H9 (cell line): ENCODE measurements around the gene SLC38A9. TPM values are rescaled to one million over a fixed set of nuclear protein-coding genes. Genes with fewer than 3 reads are reported as not detected.

Experiments used
- DNase-seq: peaks from one replicate; pipeline ENCODE4 v3.0.0-alpha.2; 2017
- H2AFZ ChIP-seq: one replicate; pipeline ENCODE4 v1.6.1; 2013; ENCODE audit warnings: mild to moderate bottlenecking, low read length, control low read depth, moderate library complexity
- H2AK5ac ChIP-seq: 2 replicates; pipeline ENCODE4 v1.6.1; 2013; ENCODE audit warnings: low read length, control low read depth, mixed read lengths; ENCODE audit not compliant: insufficient read length
- H2BK120ac ChIP-seq: one replicate; pipeline ENCODE4 v1.6.1; 2013; ENCODE audit warnings: low read depth, mild to moderate bottlenecking, low read length, control low read depth, inconsistent platforms; ENCODE audit not compliant: poor library complexity, severe bottlenecking
- H2BK12ac ChIP-seq: 2 replicates; pipeline ENCODE4 v1.6.1; 2013; ENCODE audit warnings: low read length, control low read depth, mixed read lengths, low read depth; ENCODE audit not compliant: insufficient read length
- H2BK15ac ChIP-seq: 2 replicates; pipeline ENCODE4 v1.6.1; 2013; ENCODE audit warnings: low read depth, low read length, control low read depth
- H2BK20ac ChIP-seq: one replicate; pipeline ENCODE4 v1.6.1; 2013; ENCODE audit warnings: low read depth, mild to moderate bottlenecking, low read length, control low read depth, inconsistent platforms; ENCODE audit not compliant: poor library complexity, severe bottlenecking
- H2BK5ac ChIP-seq: 2 replicates; pipeline ENCODE4 v1.6.1; 2013; ENCODE audit warnings: low read length, control low read depth, mixed read lengths; ENCODE audit not compliant: insufficient read length
- H3K14ac ChIP-seq: 2 replicates; pipeline ENCODE4 v1.6.1; 2013; ENCODE audit warnings: low read length, control low read depth; ENCODE audit not compliant: insufficient read depth
- H3K18ac ChIP-seq: 2 replicates; pipeline ENCODE4 v1.6.1; 2013; ENCODE audit warnings: low read depth, mild to moderate bottlenecking, mixed read lengths, low read length, control low read depth; ENCODE audit not compliant: insufficient read length
- H3K23ac ChIP-seq: 2 replicates; pipeline ENCODE4 v1.6.1; 2013; ENCODE audit warnings: low read length, control low read depth, mixed read lengths, low read depth; ENCODE audit not compliant: insufficient read length
- H3K23me2 ChIP-seq: 2 replicates; pipeline ENCODE4 v1.6.1; 2013; ENCODE audit warnings: low read depth, mild to moderate bottlenecking, mixed read lengths, low read length, control low read depth; ENCODE audit not compliant: insufficient read length, poor library complexity, severe bottlenecking
- H3K27ac ChIP-seq: 2 replicates; pipeline ENCODE4 v1.5.1; 2013; ENCODE audit warnings: low read length, control low read depth, mixed read lengths, low read depth; ENCODE audit not compliant: insufficient read length
- H3K27me3 ChIP-seq: 2 replicates; pipeline ENCODE4 v1.6.1; 2013; ENCODE audit warnings: low read length, control low read depth, inconsistent platforms; ENCODE audit not compliant: insufficient read depth
- H3K4ac ChIP-seq: 2 replicates; pipeline ENCODE4 v1.6.1; 2013; ENCODE audit warnings: low read depth, mild to moderate bottlenecking, control low read depth, inconsistent platforms, low read length, moderate library complexity
- H3K4me1 ChIP-seq: 2 replicates; pipeline ENCODE4 v1.6.1; 2013; ENCODE audit warnings: low read length, control low read depth, inconsistent platforms; ENCODE audit not compliant: insufficient read depth
- H3K4me2 ChIP-seq: 2 replicates; pipeline ENCODE4 v1.6.1; 2013; ENCODE audit warnings: low read length, control low read depth, mixed read lengths; ENCODE audit not compliant: insufficient read length, insufficient read depth
- H3K56ac ChIP-seq: 2 replicates; pipeline ENCODE4 v1.6.1; 2013; ENCODE audit warnings: low read depth, mild to moderate bottlenecking, mixed read lengths, low read length, control low read depth; ENCODE audit not compliant: insufficient read length
- H3K79me1 ChIP-seq: 2 replicates; pipeline ENCODE4 v1.6.1; 2013; ENCODE audit warnings: low read depth, mild to moderate bottlenecking, moderate library complexity, low read length, control low read depth, inconsistent platforms; ENCODE audit not compliant: insufficient read depth, poor library complexity, severe bottlenecking
- H3K79me2 ChIP-seq: 2 replicates; pipeline ENCODE4 v1.6.1; 2013; ENCODE audit warnings: low read length, control low read depth, inconsistent platforms; ENCODE audit not compliant: insufficient read depth
- H3K9ac ChIP-seq: 2 replicates; pipeline ENCODE4 v1.6.1; 2013; ENCODE audit warnings: low read length, control low read depth, mixed read lengths; ENCODE audit not compliant: insufficient read length; ENCODE audit errors: extremely low read depth
- H3K9me3 ChIP-seq: one replicate; pipeline ENCODE4 v1.6.1; 2013; ENCODE audit warnings: low read depth, low read length, inconsistent platforms; ENCODE audit not compliant: control insufficient read depth
- H3T11ph ChIP-seq: one replicate; pipeline ENCODE4 v1.6.1; 2013; ENCODE audit warnings: mild to moderate bottlenecking, low read length, control low read depth, inconsistent platforms
- H4K20me1 ChIP-seq: one replicate; pipeline ENCODE4 v1.6.1; 2013; ENCODE audit not compliant: control insufficient read depth, insufficient read length, insufficient read depth
- H4K5ac ChIP-seq: 2 replicates; pipeline ENCODE4 v1.6.1; 2013; ENCODE audit warnings: low read depth, mild to moderate bottlenecking, mixed read lengths, low read length, control low read depth; ENCODE audit not compliant: insufficient read length
- H4K8ac ChIP-seq: replicated peaks from 2 replicates; pipeline ENCODE4 v1.6.1; 2013; ENCODE audit warnings: low read length, control low read depth, mixed read lengths, low read depth; ENCODE audit not compliant: insufficient read length
- H4K91ac ChIP-seq: 2 replicates; pipeline ENCODE4 v1.6.1; 2013; ENCODE audit warnings: low read depth, mild to moderate bottlenecking, moderate library complexity, mixed read lengths, low read length, control low read depth; ENCODE audit not compliant: insufficient read length
- H3K27ac Mint-ChIP-seq, 3 experiments: 2 replicates in 2 of 3; 3 replicates in 1 of 3; pipeline ENCODE4 v1.8.0; 2020 to 2021; ENCODE audit warnings: mixed read lengths in 3 of 3, mild to moderate bottlenecking in 1 of 3, moderate library complexity in 1 of 3
- H3K27me3 Mint-ChIP-seq: 2 replicates; pipeline ENCODE4 v1.8.0; 2021; ENCODE audit warnings: low read depth, mild to moderate bottlenecking, moderate library complexity, mixed read lengths
- H3K36me3 Mint-ChIP-seq, 3 experiments: 2 replicates in 2 of 3; 3 replicates in 1 of 3; pipeline ENCODE4 v1.8.0; 2020 to 2021; ENCODE audit warnings: low read depth in 3 of 3, mixed read lengths in 3 of 3; ENCODE audit not compliant: insufficient read depth in 1 of 3
- H3K4me1 Mint-ChIP-seq, 2 experiments: 2 replicates each; pipeline ENCODE4 v1.8.0; 2020; ENCODE audit warnings: mixed read lengths in 2 of 2
- H3K4me3 Mint-ChIP-seq, 2 experiments: 2 replicates in 1 of 2; 3 replicates in 1 of 2; pipeline ENCODE4 v1.8.0; 2020 to 2021; ENCODE audit warnings: mild to moderate bottlenecking in 2 of 2, mixed read lengths in 2 of 2, moderate library complexity in 1 of 2
- H3K9me3 Mint-ChIP-seq, 2 experiments: 2 replicates in 1 of 2; 3 replicates in 1 of 2; pipeline ENCODE4 v1.8.0; 2020; ENCODE audit warnings: mild to moderate bottlenecking in 2 of 2, mixed read lengths in 2 of 2, moderate library complexity in 1 of 2
- CTCF ChIP-seq: fragments of 200-600 bp; sonication (generic); conservative IDR thresholded peaks from 3 replicates; pipeline ENCODE4 v1.8.0; 2021; ENCODE audit warnings: antibody characterized with exemption, mild to moderate bottlenecking
- WGBS: extraction: QIAGEN DNeasy Blood & Tissue Kit; methylation state at CpG from one replicate; pipeline ENCODE4 v1.1.7; 2013; ENCODE audit warnings: missing lambda C conversion rate, low lambda C conversion rate, mixed read lengths; ENCODE audit not compliant: insufficient read length; ENCODE audit errors: extremely low coverage; 5-methylcytosine and 5-hydroxymethylcytosine counted together
- total RNA-seq: library from RNA; stranded (reverse); gene quantifications from 2 replicates; pipeline ENCODE4 v1.2.1, GENCODE V29; 2021

Gene SLC38A9
- total RNA-seq, 1 experiment from 2014 or later: 48.5 TPM

DNA sequence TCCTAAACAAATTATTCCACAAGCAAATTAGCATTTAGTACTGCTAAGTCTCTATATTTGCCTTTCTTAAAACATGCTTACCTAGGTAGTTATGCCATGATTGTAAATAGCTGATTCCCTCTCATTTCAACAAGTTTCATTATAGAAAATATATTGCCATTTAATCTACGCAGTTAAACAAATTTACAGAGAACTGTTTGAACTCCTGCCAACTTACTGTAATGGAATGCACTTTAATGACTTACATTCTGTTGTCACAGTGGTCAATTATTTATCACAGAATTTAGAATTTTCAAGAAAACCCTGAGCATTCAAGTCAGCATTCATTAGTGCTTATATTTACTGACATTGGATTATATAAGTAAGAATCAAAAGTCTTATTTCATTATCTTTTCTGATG, 19.6 kb downstream of the SLC38A9 start:
- no peak for TF ChIP-seq CTCF
- no peak overlapping the region for H3K27ac Mint-ChIP-seq

More for the DNA sequence above, 19.6 kb downstream of the SLC38A9 start:
- H2BK20ac ChIP-seq: no peak overlapping the region
- no peaks in the 10 kb centered on the region for H3K9me3 ChIP-seq
- no peak overlapping the region for H3K9ac ChIP-seq
- H3K4me1 ChIP-seq: peaks cover 5% of the 10 kb centered on the region; the same call in 1 of the 2 replicates
- H3K27me3 Mint-ChIP-seq: no peaks in the 10 kb centered on the region
- WGBS: no CpG with 5 or more reads among the region's 1 CpG
- H3K27ac ChIP-seq: no peak overlapping the region
- H3K27me3 ChIP-seq: no peaks in the 10 kb centered on the region
- no peak overlapping the region for H2BK12ac ChIP-seq
- H3K79me2 ChIP-seq: no peaks in the 10 kb centered on the region
- no peaks in the 10 kb centered on the region for H4K20me1 ChIP-seq
- no peak overlapping the region for H2BK120ac ChIP-seq
- H3K14ac ChIP-seq: no peak overlapping the region
- H3K4me3 Mint-ChIP-seq: no peak overlapping the region
- H3K56ac ChIP-seq: no peak overlapping the region
- peaks cover 12 to 15% of the 10 kb centered on the region in 2 experiments for H3K9me3 Mint-ChIP-seq
- H3K4me1 Mint-ChIP-seq: peaks cover 22 to 25% of the 10 kb centered on the region in 2 experiments
- no peak overlapping the region for H4K91ac ChIP-seq
- H3K23me2 ChIP-seq: no peaks in the 10 kb centered on the region
- H2BK5ac ChIP-seq: no peak overlapping the region
- H3T11ph ChIP-seq: no peak overlapping the region
- DNase-seq: no peak
- H3K23ac ChIP-seq: no peak overlapping the region
- H2AFZ ChIP-seq: no peak overlapping the region
- H3K18ac ChIP-seq: no peak overlapping the region
- H3K79me1 ChIP-seq: no peaks in the 10 kb centered on the region
- H3K36me3 Mint-ChIP-seq: peaks cover 17 to 25% (median 18%) of the 10 kb centered on the region in 3 experiments
- H2BK15ac ChIP-seq: no peak overlapping the region
- H3K4ac ChIP-seq: no peak overlapping the region
- H4K8ac ChIP-seq: no peak overlapping the region
- H2AK5ac ChIP-seq: no peak overlapping the region
- H4K5ac ChIP-seq: no peak overlapping the region
- H3K4me2 ChIP-seq: no peak overlapping the region
